ENCODE measurements around the gene ADO.
"Not testable (repeated sequence)": the region's sequence is repeated elsewhere in the genome, so short reads cannot be mapped to it uniquely, and the experiment has no call there.

ADO gene
- total RNA-seq = 12.7 to 301 (median 157) reads per million in 18 experiments

- DNase-seq = peak; percentile 87 to 94
Measured at GRCh38 chr10:62804356-62805230, at the start of gene ADO. TSS of gene ADO (plus strand) at chr10:62804720. CDS start at chr10:62805060, 340 bp downstream.

GRCh38 chr10:62754963-62755362 lies 49.6 kb upstream of the ADO start:
- no peak for DNase-seq

GRCh38 chr10:62755662-62756653 lies 48.6 kb upstream of the ADO start:
- DNase-seq = no peak

GRCh38 chr10:62759599-62760175 lies 44.8 kb upstream of the ADO start:
- DNase-seq = peak; percentile 84 to 88

- DNase-seq = peak; percentile 67 to 81
Measured at GRCh38 chr10:62760401-62760800, 44.1 kb upstream of the ADO start.

- no peak for DNase-seq
Measured at GRCh38 chr10:62761115-62761514, 43.4 kb upstream of the ADO start.

- DNase-seq = no peak
Measured at GRCh38 chr10:62763155-62763554, 41.4 kb upstream of the ADO start.

- DNase-seq = no peak
Measured at GRCh38 chr10:62764011-62764410, 40.5 kb upstream of the ADO start.

GRCh38 chr10:62765726-62766125 lies 38.8 kb upstream of the ADO start:
- no peak for DNase-seq

- DNase-seq = no peak
Measured at GRCh38 chr10:62766386-62766785, 38.1 kb upstream of the ADO start.

- no peak for DNase-seq
Measured at GRCh38 chr10:62769574-62770242, 34.8 kb upstream of the ADO start.

- peak; percentile 22 to 48 for DNase-seq
Measured at GRCh38 chr10:62772186-62772974, 32.1 kb upstream of the ADO start.

- DNase-seq = no peak
Measured at GRCh38 chr10:62778125-62778524, 26.4 kb upstream of the ADO start.

GRCh38 chr10:62779487-62780248 lies 24.9 kb upstream of the ADO start:
- peak; percentile 52 to 54 for DNase-seq

- DNase-seq = not testable (repeated sequence)
Measured at GRCh38 chr10:62784537-62784936, 20.0 kb upstream of the ADO start.

GRCh38 chr10:62788285-62788684 lies 16.2 kb upstream of the ADO start:
- DNase-seq = not testable (repeated sequence)

- no peak for DNase-seq
Measured at GRCh38 chr10:62788861-62789467, 15.6 kb upstream of the ADO start.

- DNase-seq = no peak
Measured at GRCh38 chr10:62790019-62790555, 14.4 kb upstream of the ADO start.

- DNase-seq = no peak
Measured at GRCh38 chr10:62790571-62790970, 13.9 kb upstream of the ADO start.

GRCh38 chr10:62792261-62792660 lies 12.3 kb upstream of the ADO start:
- no peak for DNase-seq
